ENCODE results near the gene USE1. TPM values are rescaled to one million over a fixed set of nuclear protein-coding genes. Genes with fewer than 3 reads are reported as not detected.

Gene USE1
- total and polyA plus RNA-seq, 2 donors (not counting 1 experiment from before 2014, with no cell fraction given): 23.8 to 27.1 TPM

DNA sequence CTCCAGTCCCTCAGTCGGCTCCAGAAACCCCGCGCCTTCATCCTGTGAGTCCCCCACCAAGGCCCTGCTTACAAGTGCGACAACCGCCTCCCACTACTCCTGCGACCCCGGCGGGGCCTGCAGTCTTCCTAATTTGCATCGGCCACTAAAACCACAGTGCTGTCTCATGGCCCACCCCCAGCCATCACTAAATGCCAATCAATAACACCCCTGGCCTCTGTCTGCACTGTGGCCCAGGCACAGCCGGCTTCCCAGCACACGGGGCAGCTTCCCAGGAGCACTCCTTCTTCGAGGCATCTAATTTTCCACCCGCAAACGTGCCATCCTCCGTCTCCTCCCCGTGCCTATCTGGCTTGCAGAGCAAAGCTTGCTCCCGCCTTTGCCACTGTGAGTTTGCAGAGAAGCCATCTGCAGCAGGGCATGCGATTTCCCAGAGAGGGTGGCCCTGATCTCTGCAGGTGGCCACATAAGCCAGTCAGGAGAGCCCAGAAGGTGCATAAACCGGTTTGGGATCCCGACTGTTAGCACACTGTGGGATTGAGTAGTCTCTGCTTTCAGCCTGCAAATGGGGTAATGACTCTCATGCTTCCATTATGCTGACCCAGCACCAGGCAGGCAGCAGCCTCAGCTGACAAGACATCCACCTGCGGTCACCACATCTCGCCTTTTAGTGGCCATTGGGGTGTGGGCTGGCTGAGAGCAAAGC, 34.0 kb upstream of the USE1 start:
- no peak overlapping the region for H3K27ac ChIP-seq (ENCODE audit: insufficient read depth, low read length)
- no peak overlapping the region for H2AFZ ChIP-seq (ENCODE audit: low read length)
- no peaks in the 10 kb centered on the region for H3K79me2 ChIP-seq (ENCODE audit: control insufficient read depth, insufficient read depth, low read length)
- no peaks in the 10 kb centered on the region for H3K9me3 ChIP-seq (ENCODE audit: control insufficient read depth, insufficient read depth, low read depth, low read length)
- H3K4me3 ChIP-seq (replicated peaks in 1 of 4; ENCODE audit: control extremely low read depth in 1 of 4, insufficient read depth in 1 of 4, low read depth in 3 of 4, low read length in 4 of 4): no peak overlapping the region
- no peak overlapping the region for H3K4me2 ChIP-seq (ENCODE audit: extremely low read depth, insufficient read depth, low read length)
- H3K36me3 ChIP-seq (ENCODE audit: control insufficient read depth, insufficient read depth, low read length): peaks cover 25% of the 10 kb centered on the region
- H3K27me3 ChIP-seq (ENCODE audit: control insufficient read depth, insufficient read depth, low read length): no peaks in the 10 kb centered on the region
- H3K9ac ChIP-seq (ENCODE audit: insufficient read depth, low read length): no peak overlapping the region
- DNase-seq (ENCODE audit: low read depth in 2 of 2): no peak
- no peaks in the 10 kb centered on the region for H4K20me1 ChIP-seq (ENCODE audit: control insufficient read depth, extremely low read depth, insufficient read depth, low read length)
- TF ChIP-seq CTCF (conservative IDR thresholded peaks at IDR 0.05 in 1 of 2, IDR thresholded peaks at IDR 0.05 in 1 of 2; ENCODE audit: low read depth in 1 of 2, low read length in 2 of 2) (no peak), EZH2 (IDR thresholded peaks at IDR 0.05; ENCODE audit: low read length, missing control alignments) (no peak)
- no peaks in the 10 kb centered on the region for H3K4me1 ChIP-seq (ENCODE audit: control insufficient read depth, extremely low read depth, insufficient read depth, low read length)

GRCh38 chr19:17183271-17183761, 31.8 kb upstream of the USE1 start:
- TF ChIP-seq CTCF (conservative IDR thresholded peaks at IDR 0.05 in 1 of 2, IDR thresholded peaks at IDR 0.05 in 1 of 2; ENCODE audit: low read depth in 1 of 2, low read length in 2 of 2) (no peak), EZH2 (IDR thresholded peaks at IDR 0.05; ENCODE audit: low read length, missing control alignments) (no peak)
- Histone ChIP-seq H4K20me1 (ENCODE audit: control insufficient read depth, extremely low read depth, insufficient read depth, low read length) (no peaks in the 10 kb centered on the region), H3K79me2 (ENCODE audit: control insufficient read depth, insufficient read depth, low read length) (no peaks in the 10 kb centered on the region), H3K27ac (ENCODE audit: insufficient read depth, low read length) (no peak overlapping the region), H3K4me2 (ENCODE audit: extremely low read depth, insufficient read depth, low read length) (no peak overlapping the region), H3K4me1 (ENCODE audit: control insufficient read depth, extremely low read depth, insufficient read depth, low read length) (no peaks in the 10 kb centered on the region), H3K4me3 (replicated peaks in 1 of 4; ENCODE audit: control extremely low read depth in 1 of 4, insufficient read depth in 1 of 4, low read depth in 3 of 4, low read length in 4 of 4) (no peak overlapping the region), H3K9ac (ENCODE audit: insufficient read depth, low read length) (no peak overlapping the region), H2AFZ (ENCODE audit: low read length) (no peak overlapping the region), H3K36me3 (ENCODE audit: control insufficient read depth, insufficient read depth, low read length) (peaks cover 32% of the 10 kb centered on the region), H3K9me3 (ENCODE audit: control insufficient read depth, insufficient read depth, low read depth, low read length) (no peaks in the 10 kb centered on the region), H3K27me3 (ENCODE audit: control insufficient read depth, insufficient read depth, low read length) (no peaks in the 10 kb centered on the region)
- DNase-seq (ENCODE audit: low read depth in 2 of 2): no peak

DNA sequence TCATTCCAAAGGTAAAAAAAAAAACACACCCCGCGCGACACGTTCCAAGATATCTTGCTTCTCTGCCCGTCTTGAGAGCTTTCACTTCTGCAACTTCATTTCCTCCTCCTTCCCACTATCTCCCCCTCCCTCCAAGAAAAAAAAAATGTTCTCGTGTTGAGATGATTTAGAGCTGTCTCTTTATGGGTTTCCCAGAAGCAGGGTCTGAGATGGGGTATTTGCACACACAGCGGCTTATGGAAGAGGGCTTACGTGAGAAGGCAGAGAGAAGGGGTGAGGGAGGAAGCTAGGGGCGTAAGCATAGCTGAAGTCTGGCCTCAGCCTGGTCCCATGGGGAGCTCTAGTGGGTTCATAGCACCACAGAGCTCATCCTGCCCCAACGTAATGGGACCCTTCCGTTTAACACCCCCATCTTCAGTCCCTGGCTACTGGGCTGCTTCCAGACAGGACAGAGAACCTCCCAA, 31.3 kb upstream of the USE1 start:
- no peaks in the 10 kb centered on the region for H3K27me3 ChIP-seq (ENCODE audit: control insufficient read depth, insufficient read depth, low read length)
- peaks cover 32% of the 10 kb centered on the region for H3K36me3 ChIP-seq (ENCODE audit: control insufficient read depth, insufficient read depth, low read length)
- no peak for TF ChIP-seq EZH2 (IDR thresholded peaks at IDR 0.05; ENCODE audit: low read length, missing control alignments)
- no peak for TF ChIP-seq CTCF (conservative IDR thresholded peaks at IDR 0.05 in 1 of 2, IDR thresholded peaks at IDR 0.05 in 1 of 2; ENCODE audit: low read depth in 1 of 2, low read length in 2 of 2)
- H3K4me3 ChIP-seq (replicated peaks in 1 of 4; ENCODE audit: control extremely low read depth in 1 of 4, insufficient read depth in 1 of 4, low read depth in 3 of 4, low read length in 4 of 4): no peak overlapping the region
- no peak overlapping the region for H3K27ac ChIP-seq (ENCODE audit: insufficient read depth, low read length)
- H3K9me3 ChIP-seq (ENCODE audit: control insufficient read depth, insufficient read depth, low read depth, low read length): no peaks in the 10 kb centered on the region
- no peak for DNase-seq (ENCODE audit: low read depth in 2 of 2)
- H4K20me1 ChIP-seq (ENCODE audit: control insufficient read depth, extremely low read depth, insufficient read depth, low read length): no peaks in the 10 kb centered on the region
- no peak overlapping the region for H2AFZ ChIP-seq (ENCODE audit: low read length)
- H3K4me2 ChIP-seq (ENCODE audit: extremely low read depth, insufficient read depth, low read length): no peak overlapping the region
- no peaks in the 10 kb centered on the region for H3K4me1 ChIP-seq (ENCODE audit: control insufficient read depth, extremely low read depth, insufficient read depth, low read length)
- no peak overlapping the region for H3K9ac ChIP-seq (ENCODE audit: insufficient read depth, low read length)
- no peaks in the 10 kb centered on the region for H3K79me2 ChIP-seq (ENCODE audit: control insufficient read depth, insufficient read depth, low read length)

Measured in fibroblast of lung (primary cell).